Neural progenitor cell (in vitro differentiated cells): ENCODE measurements around the gene SUSD6. TPM values are rescaled to one million over a fixed set of nuclear protein-coding genes. Genes with fewer than 3 reads are reported as not detected.

Experiments used
- DNase-seq: peaks from one replicate; pipeline ENCODE4 v3.0.0-alpha.2; 2016; ENCODE audit warnings: low spot score
- H2AFZ ChIP-seq: fragments of 200-600 bp; sonication (generic); replicated peaks from 2 replicates; pipeline ENCODE4 v1.6.1; 2016; ENCODE audit warnings: antibody characterized with exemption
- H3F3A ChIP-seq: fragments of 200-600 bp; sonication (generic); 2 replicates; pipeline ENCODE4 v1.6.1; 2016; ENCODE audit warnings: antibody characterized with exemption, low read depth
- H3K27ac ChIP-seq: fragments of 200-600 bp; sonication (generic); 2 replicates; pipeline ENCODE4 v1.5.1; 2016; ENCODE audit warnings: mild to moderate bottlenecking
- H3K27me3 ChIP-seq: fragments of 200-600 bp; sonication (generic); 2 replicates; pipeline ENCODE4 v1.6.1; 2016; ENCODE audit warnings: mild to moderate bottlenecking, moderate library complexity
- H3K36me3 ChIP-seq: fragments of 200-600 bp; sonication (generic); 2 replicates; pipeline ENCODE4 v1.5.1; 2016
- H3K4me1 ChIP-seq: fragments of 200-600 bp; sonication (generic); 2 replicates; pipeline ENCODE4 v1.6.1; 2016; ENCODE audit warnings: mixed run types
- H3K4me2 ChIP-seq: fragments of 200-600 bp; sonication (generic); 2 replicates; pipeline ENCODE4 v1.6.1; 2016
- H3K4me3 ChIP-seq: fragments of 200-600 bp; sonication (generic); 2 replicates; pipeline ENCODE4 v1.5.1; 2016
- H3K79me2 ChIP-seq: fragments of 200-600 bp; sonication (generic); 2 replicates; pipeline ENCODE4 v1.6.1; 2016; ENCODE audit warnings: low read depth
- H3K9ac ChIP-seq: fragments of 200-600 bp; sonication (generic); 2 replicates; pipeline ENCODE4 v1.6.1; 2016
- H3K9me3 ChIP-seq: fragments of 200-600 bp; sonication (generic); 2 replicates; pipeline ENCODE4 v1.5.1; 2016; ENCODE audit warnings: low read depth
- H4K20me1 ChIP-seq: fragments of 200-600 bp; sonication (generic); 2 replicates; pipeline ENCODE4 v1.6.1; 2016; ENCODE audit warnings: low read depth
- H3K27ac Mint-ChIP-seq: 3 replicates; pipeline ENCODE4 v1.8.0; 2021; ENCODE audit warnings: mixed read lengths
- H3K27me3 Mint-ChIP-seq: 2 replicates; pipeline ENCODE4 v1.8.0; 2022; ENCODE audit warnings: low read depth, mild to moderate bottlenecking, inconsistent platforms, moderate library complexity, mixed read lengths; ENCODE audit not compliant: insufficient read depth
- H3K36me3 Mint-ChIP-seq: 3 replicates; pipeline ENCODE4 v1.8.0; 2021; ENCODE audit warnings: mixed read lengths
- H3K4me1 Mint-ChIP-seq: 3 replicates; pipeline ENCODE4 v1.8.0; 2021; ENCODE audit warnings: mixed read lengths
- H3K4me3 Mint-ChIP-seq: 3 replicates; pipeline ENCODE4 v1.8.0; 2021; ENCODE audit warnings: mild to moderate bottlenecking, moderate library complexity, mixed read lengths
- H3K9me3 Mint-ChIP-seq: 3 replicates; pipeline ENCODE4 v1.8.0; 2020; ENCODE audit warnings: mixed read lengths
- EZH2 ChIP-seq: fragments of 200-600 bp; sonication (generic); IDR thresholded peaks from 2 replicates; pipeline ENCODE4 v1.6.1; 2017; ENCODE audit warnings: antibody characterized with exemption, mild to moderate bottlenecking, moderate library complexity
- EZH2phosphoT487 ChIP-seq: fragments of 200-600 bp; sonication (generic); IDR thresholded peaks from 2 replicates; pipeline ENCODE4 v1.6.1; 2017; ENCODE audit warnings: antibody characterized with exemption
- total RNA-seq: library from RNA; depleted of rRNA; stranded (reverse); fragments of >200 nt; gene quantifications from 2 replicates; pipeline ENCODE4 v1.2.3, GENCODE V29; 2015; ENCODE audit warnings: low replicate concordance
- TF ChIP-seq, protein P1 (sequence below): fragments of 200-600 bp; sonication (generic); IDR thresholded peaks from 2 replicates; pipeline ENCODE4 v1.5.1; 2017; ENCODE audit warnings: antibody characterized with exemption, mild to moderate bottlenecking

Gene SUSD6
- total RNA-seq, 1 donor from 2014 or later = 6.3 TPM

DNA sequence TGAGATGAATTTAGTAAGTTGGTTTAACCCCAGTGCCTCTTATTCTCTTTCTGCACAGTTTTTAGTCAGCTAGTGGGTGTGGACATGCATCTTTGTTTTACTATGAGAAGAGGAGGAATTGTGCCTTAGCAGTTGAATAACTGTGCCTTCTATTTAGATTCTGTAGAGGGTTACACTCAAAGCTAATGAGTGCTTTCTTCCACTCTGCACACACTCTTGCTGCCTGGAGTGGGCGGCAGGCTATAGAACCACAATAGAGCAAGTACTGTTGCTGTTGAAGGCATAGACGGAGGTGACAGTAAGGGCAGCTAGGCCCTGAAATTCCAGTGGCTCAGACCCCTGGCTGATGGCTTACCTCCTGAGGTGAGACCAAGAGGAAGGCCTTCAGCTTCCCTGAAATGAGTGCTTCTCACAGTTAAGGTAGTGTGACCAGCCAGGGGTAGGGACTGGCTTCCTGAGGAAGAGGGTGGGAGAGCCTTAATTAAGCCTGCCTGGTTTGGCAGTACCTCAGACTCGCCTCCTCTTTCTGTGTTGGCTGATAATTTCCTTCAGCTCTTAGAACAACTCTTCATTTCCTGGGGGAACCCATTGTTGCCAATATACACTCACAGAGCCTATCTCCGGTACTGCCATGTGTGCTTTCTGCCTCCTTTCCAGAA, 24.7 kb downstream of the SUSD6 start:
- peaks cover 29% of the 10 kb centered on the region for H3F3A ChIP-seq
- peaks cover 2% of the 10 kb centered on the region for H3K36me3 ChIP-seq
- peaks cover 56% of the 10 kb centered on the region for H4K20me1 ChIP-seq
- H2AFZ ChIP-seq = no peak overlapping the region
- no peak overlapping the region for H3K27ac ChIP-seq
- H3K9me3 Mint-ChIP-seq = peaks cover 6% of the 10 kb centered on the region
- H3K79me2 ChIP-seq = peaks cover 57% of the 10 kb centered on the region
- H3K4me1 ChIP-seq = peaks cover 73% of the 10 kb centered on the region
- peaks cover 71% of the 10 kb centered on the region for H3K4me1 Mint-ChIP-seq
- peaks cover 6% of the 10 kb centered on the region for H3K27me3 Mint-ChIP-seq
- no peaks in the 10 kb centered on the region for H3K36me3 Mint-ChIP-seq
- no peak overlapping the region for H3K4me3 Mint-ChIP-seq
- H3K9me3 ChIP-seq = peaks cover 2% of the 10 kb centered on the region
- TF ChIP-seq EZH2 (no peak), EZH2phosphoT487 (no peak)
- TF ChIP-seq, protein P1, sequence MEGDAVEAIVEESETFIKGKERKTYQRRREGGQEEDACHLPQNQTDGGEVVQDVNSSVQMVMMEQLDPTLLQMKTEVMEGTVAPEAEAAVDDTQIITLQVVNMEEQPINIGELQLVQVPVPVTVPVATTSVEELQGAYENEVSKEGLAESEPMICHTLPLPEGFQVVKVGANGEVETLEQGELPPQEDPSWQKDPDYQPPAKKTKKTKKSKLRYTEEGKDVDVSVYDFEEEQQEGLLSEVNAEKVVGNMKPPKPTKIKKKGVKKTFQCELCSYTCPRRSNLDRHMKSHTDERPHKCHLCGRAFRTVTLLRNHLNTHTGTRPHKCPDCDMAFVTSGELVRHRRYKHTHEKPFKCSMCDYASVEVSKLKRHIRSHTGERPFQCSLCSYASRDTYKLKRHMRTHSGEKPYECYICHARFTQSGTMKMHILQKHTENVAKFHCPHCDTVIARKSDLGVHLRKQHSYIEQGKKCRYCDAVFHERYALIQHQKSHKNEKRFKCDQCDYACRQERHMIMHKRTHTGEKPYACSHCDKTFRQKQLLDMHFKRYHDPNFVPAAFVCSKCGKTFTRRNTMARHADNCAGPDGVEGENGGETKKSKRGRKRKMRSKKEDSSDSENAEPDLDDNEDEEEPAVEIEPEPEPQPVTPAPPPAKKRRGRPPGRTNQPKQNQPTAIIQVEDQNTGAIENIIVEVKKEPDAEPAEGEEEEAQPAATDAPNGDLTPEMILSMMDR = no peak
- no peak for DNase-seq
- H3K27ac Mint-ChIP-seq = peak overlapping the region; percentile 89
- no peak overlapping the region for H3K4me3 ChIP-seq
- H3K27me3 ChIP-seq = no peaks in the 10 kb centered on the region
- no peak overlapping the region for H3K4me2 ChIP-seq
- H3K9ac ChIP-seq = no peak overlapping the region

GRCh38 chr14:69636718-69637480, 25.5 kb downstream of the SUSD6 start:
- Histone ChIP-seq H3K79me2 (peaks cover 61% of the 10 kb centered on the region), H3K4me1 (peaks cover 66% of the 10 kb centered on the region), H4K20me1 (peaks cover 48% of the 10 kb centered on the region), H3K4me2 (peak overlapping the region; percentile 78), H3K27me3 (no peaks in the 10 kb centered on the region), H3K36me3 (peaks cover 6% of the 10 kb centered on the region), H3K9me3 (peaks cover 6% of the 10 kb centered on the region), H3K27ac (peak overlapping the region; percentile 55), H3K4me3 (no peak overlapping the region), H3F3A (peaks cover 26% of the 10 kb centered on the region), H3K9ac (no peak overlapping the region), H2AFZ (no peak overlapping the region)
- H3K9me3 Mint-ChIP-seq = peaks cover 12% of the 10 kb centered on the region
- peak overlapping the region; percentile 10 for H3K4me3 Mint-ChIP-seq
- H3K4me1 Mint-ChIP-seq = peaks cover 67% of the 10 kb centered on the region
- no peak for DNase-seq
- peaks cover 6% of the 10 kb centered on the region for H3K27me3 Mint-ChIP-seq
- H3K27ac Mint-ChIP-seq = no peak overlapping the region
- TF ChIP-seq EZH2phosphoT487 (no peak), EZH2 (no peak)
- TF ChIP-seq, protein P1 = no peak
- H3K36me3 Mint-ChIP-seq = peaks cover 2% of the 10 kb centered on the region

- Histone ChIP-seq H3K9ac (no peak overlapping the region), H3K27me3 (no peaks in the 10 kb centered on the region), H3K4me2 (peak overlapping the region; percentile 78), H3K9me3 (peaks cover 6% of the 10 kb centered on the region), H3K79me2 (peaks cover 62% of the 10 kb centered on the region), H2AFZ (no peak overlapping the region), H4K20me1 (peaks cover 42% of the 10 kb centered on the region), H3K4me3 (peak overlapping the region; percentile 10), H3K27ac (peak overlapping the region; percentile 55), H3K36me3 (peaks cover 6% of the 10 kb centered on the region), H3K4me1 (peaks cover 59% of the 10 kb centered on the region), H3F3A (peaks cover 26% of the 10 kb centered on the region)
- DNase-seq = peak; percentile 56
- TF ChIP-seq EZH2 (no peak), EZH2phosphoT487 (no peak)
- TF ChIP-seq, protein P1 = no peak
- Mint-ChIP-seq H3K27me3 (peaks cover 6% of the 10 kb centered on the region), H3K4me3 (peak overlapping the region; percentile 77), H3K4me1 (peaks cover 60% of the 10 kb centered on the region), H3K36me3 (peaks cover 7% of the 10 kb centered on the region), H3K27ac (peak overlapping the region; percentile 89), H3K9me3 (peaks cover 18% of the 10 kb centered on the region)
Measured at GRCh38 chr14:69637503-69638031, 26.2 kb downstream of the SUSD6 start.
